Esophagus mucosa (tissue), 1 donor: ENCODE measurements around the gene SHROOM3. TPM values are rescaled to one million over a fixed set of nuclear protein-coding genes. Genes with fewer than 3 reads are reported as not detected.

Source experiments
- total RNA-seq: library from RNA; stranded (reverse); gene quantifications from one replicate; pipeline ENCODE4 v1.2.4, GENCODE V29; 2023
- donor health status: DM: yes; HTN: yes; CAD: no.

SHROOM3 gene
- total RNA-seq, 1 donor from 2014 or later: 20.7 TPM

Other genes with a start within 250 kb of the SHROOM3 start
- gene SCARB2, start 221.4 kb upstream of the SHROOM3 start, total RNA-seq: 70.0 TPM
- 0.20 TPM for gene FAM47E, start 183.5 kb upstream of the SHROOM3 start, total RNA-seq
- 2.9 TPM for gene STBD1, start 128.5 kb upstream of the SHROOM3 start, total RNA-seq
- gene CCDC158, start 14.1 kb upstream of the SHROOM3 start, total RNA-seq: not detected